T47D (cell line): ENCODE measurements around the gene COPS8.

ENCODE experiments used
- DNase-seq, 2 experiments: peaks; one replicate each; pipeline versions ENCODE4 v3.0.0 to v3.0.0-alpha.2; 2011 to 2012; ENCODE audit warnings: low read depth in 1 of 2, low spot score in 1 of 2
- JUND ChIP-seq: IDR thresholded peaks from 2 replicates; pipeline ENCODE4 v1.6.1; 2012; ENCODE audit warnings: low read depth
- in situ Hi-C: cut with HindIII; loops from 2 replicates; pipeline ENCODE4 v1.10.0; 2016; ENCODE audit warnings: low sequenced_read_pairs, low pct_unique_long_range_greater_than_20kb

COPS8 gene

DNA sequence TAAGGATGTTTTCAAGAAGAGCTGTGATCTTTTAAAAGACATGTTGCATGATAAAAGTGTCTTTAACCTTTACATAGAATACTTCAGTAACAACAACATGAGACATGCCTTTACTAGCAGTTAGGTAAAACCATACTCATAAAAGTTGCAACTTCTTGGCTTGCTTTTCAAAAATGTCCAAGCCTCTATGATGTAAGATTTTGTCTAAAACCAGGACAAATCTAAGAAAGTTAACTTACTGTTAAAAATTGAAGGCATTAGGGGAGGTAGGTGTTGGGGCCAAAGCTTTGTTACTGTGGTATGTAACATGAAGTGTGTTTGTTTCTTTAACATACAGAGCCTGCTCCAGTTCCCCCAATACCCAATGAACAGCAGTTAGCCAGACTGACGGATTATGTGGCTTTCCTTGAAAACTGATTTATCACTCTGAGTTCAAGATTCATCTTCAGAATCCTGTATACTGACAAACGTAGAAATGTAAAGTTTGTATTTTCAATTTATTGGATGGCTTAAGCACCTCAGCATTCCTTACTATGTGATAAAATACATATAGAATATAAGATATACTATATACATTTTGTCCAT lies 11.7 kb downstream of the COPS8 start:
- in situ Hi-C loops = no loop called here
- no peak for TF ChIP-seq JUND
- no peak for DNase-seq

GRCh38 chr2:237097911-237098702 lies 12.4 kb downstream of the COPS8 start:
- in situ Hi-C loops = no loop called here
- DNase-seq = no peak
- no peak for TF ChIP-seq JUND

- no peak for DNase-seq
- in situ Hi-C loops = no loop called here
- no peak for TF ChIP-seq JUND
Observed at GRCh38 chr2:237099804-237100203, 14.1 kb downstream of the COPS8 start.

DNA sequence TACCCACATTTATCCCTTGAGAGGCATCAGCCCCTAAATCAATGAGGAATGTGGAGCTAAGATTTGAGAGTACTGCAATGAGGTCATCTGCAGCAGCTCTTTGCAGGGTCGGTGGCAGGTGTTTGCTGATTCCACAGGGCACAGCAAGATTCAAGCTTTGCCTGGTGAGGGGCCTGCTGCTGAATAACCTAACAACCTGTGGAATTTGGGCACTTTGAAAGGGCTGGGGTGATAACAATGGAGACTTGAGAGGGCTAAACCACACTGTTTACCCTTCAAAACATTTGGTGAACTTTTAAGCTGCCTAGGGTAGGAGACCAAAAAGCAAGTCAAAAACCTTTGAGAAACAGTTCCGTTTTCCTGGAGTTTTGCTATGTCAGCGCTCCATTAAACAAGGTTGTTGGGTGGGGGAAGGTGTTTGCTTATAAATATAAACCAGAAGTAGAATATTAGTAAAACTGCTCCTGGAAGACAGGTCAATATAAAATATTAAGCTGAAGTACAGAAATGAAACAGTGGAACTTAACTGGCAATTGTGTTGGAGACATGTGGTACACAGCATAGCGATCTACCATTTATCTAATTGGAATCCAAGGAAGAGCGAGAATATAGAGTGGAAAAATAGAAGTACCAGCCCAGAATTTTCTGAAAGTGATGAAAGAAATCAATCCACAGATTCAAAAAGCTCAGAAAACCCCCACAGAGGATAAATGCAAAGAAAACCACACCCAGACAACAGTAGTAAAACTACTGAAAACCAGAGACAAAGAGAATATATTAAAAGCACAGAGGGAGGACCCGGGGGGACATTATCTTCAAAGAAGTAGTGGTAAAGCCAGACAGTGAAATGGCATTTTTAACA lies 15.7 kb downstream of the COPS8 start:
- no peak for DNase-seq
- no peak for TF ChIP-seq JUND
- in situ Hi-C loops = no loop called here

- no peak for DNase-seq
- TF ChIP-seq JUND = no peak
- in situ Hi-C loops = no loop called here
Observed at GRCh38 chr2:237102428-237102827, 16.7 kb downstream of the COPS8 start.

DNA sequence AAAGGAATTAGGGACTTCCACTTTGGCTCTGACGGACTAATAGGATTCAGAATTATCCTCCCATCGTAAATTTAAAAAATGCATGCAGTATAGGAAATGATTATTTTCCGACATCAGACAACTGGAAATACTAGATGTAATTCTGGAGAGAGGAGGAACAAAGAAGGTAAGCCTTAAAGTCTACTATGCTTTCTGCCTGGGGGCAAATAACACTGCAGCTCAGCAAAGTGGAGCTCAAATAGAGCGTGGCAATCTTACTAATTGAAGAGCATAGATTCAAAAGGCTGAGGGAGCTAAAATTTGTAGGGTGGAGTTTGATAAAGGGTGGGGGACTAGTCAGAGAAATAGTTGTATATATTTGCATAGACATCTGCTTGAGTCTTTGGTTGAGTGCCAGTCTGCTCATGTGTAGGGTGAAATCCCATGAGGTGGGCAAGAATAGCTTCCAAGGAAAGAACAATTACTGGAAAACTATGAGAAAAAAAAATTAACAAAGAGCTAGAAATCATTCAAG lies 23.8 kb downstream of the COPS8 start:
- TF ChIP-seq JUND = no peak
- no peak for DNase-seq
- in situ Hi-C loops = no loop called here

DNA sequence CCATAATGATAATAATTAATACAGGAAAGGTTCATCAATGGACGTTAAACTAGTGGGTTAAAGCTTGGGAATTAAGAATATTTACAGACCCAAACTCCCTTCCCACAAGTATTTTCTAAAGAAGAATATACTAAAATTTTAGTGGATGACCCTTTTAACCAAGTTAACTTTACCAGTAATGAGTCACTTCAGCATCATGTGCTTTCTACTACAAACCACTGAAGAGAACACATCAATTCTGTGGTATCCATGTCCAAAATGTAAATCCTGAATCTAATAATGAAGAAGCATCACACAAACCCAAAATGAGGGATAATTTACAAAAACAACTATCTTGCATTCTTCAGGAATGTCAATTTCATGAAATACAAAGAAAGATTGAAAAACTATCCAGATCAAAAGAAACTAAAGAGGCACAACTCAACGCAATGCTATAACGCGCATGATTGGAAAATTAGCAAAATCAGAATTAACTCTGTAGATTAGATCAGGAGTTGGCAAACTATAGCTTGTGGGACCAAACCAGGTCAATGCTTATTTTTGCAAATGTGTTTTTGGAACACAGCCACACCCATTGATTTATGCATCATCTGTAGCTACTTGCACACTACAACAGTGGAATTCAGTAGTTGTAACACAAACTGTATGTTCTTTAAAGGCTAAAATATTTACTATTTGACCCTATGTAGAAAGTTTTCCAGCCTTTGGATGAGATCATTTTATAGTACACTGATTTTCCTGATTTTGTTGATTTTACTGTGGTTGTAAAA lies 27.5 kb downstream of the COPS8 start:
- in situ Hi-C loops = no loop called here
- no peak for DNase-seq

DNA sequence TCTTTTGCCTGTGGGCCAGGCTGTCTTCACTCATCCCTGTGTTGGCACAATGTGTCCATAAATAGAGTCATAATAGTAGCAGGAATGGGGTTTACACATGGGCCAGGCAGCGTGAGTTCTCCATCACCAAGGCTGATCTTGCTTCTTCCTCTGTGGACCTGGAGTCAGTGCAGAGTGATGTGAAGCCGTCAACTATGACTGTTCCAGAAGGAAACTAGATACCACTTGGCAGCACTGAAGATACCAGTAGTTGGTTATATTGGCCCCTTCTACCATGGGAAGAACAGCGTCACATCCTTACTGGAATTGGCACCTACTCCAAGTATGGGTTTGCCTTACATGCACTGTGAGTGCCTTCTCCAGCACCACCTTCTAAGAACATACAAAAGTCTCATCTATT lies 30.2 kb downstream of the COPS8 start:
- no peak for TF ChIP-seq JUND
- DNase-seq = no peak
- in situ Hi-C loops = no loop called here

More for the DNA sequence above, 27.5 kb downstream of the COPS8 start:
- no peak for TF ChIP-seq JUND

DNA sequence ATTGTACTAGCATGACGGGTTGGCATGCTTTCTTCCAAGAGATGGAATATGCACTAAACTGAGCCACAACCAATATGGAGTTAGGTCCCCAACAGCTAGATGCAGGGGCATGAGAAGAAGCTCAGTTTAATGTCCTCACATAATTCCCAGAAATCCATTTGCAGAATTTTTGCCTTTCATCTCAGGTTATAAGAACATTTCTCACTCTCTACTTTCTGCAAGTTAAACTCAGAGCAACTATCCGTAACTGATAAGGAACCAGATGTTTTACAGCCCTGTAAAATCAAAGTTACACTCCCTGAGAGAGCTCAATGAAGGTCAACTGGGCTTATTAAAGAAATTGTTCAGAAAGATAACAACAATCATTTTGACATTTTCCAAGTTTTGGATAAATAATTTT lies 30.7 kb downstream of the COPS8 start:
- no peak for DNase-seq
- TF ChIP-seq JUND = no peak
- in situ Hi-C loops = no loop called here

GRCh38 chr2:237118025-237118424 lies 32.3 kb downstream of the COPS8 start:
- TF ChIP-seq JUND = no peak
- in situ Hi-C loops = no loop called here
- DNase-seq = no peak

DNA sequence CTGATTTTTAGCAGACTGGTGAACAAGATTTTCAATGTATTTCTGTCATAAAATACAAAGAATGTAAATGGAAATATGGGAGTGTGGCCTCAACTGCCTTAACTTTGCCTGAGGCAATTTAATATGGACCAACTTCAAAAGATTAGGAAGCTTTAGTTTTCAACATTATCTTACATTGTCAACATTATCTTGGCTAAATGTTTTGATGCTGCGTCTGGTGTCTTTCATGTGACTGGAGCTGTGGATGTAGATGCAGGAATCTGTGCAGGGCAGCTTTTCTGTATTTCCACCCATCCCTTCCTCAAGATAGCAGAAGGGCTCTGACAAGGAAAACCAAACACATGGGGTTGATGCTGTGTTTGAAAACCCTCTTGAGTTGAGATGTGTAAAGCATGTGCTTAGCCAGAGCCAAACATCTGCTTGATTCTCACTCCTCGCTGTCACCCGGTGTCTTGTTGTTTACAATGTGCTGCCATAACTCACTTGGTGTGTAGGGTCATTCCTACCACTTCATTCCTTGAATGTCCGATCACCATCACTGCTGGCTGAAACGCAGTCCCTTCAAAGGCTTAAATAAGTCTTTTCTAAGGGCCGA lies 33.0 kb downstream of the COPS8 start:
- in situ Hi-C loops = no loop called here
- no peak for DNase-seq
- TF ChIP-seq JUND = no peak

- in situ Hi-C loops = no loop called here
- no peak for TF ChIP-seq JUND
- no peak for DNase-seq
Observed at GRCh38 chr2:237120916-237121315, 35.2 kb downstream of the COPS8 start.
